Stimulated activated CD8-positive, alpha-beta memory T cell treated with anti-CD3 and anti-CD28 coated beads, Interleukin-4, amount 100 ng/mL, for 4 hours (primary cell): ENCODE data around the gene MSL1.

Source experiments
- DNase-seq, 2 donors: peaks; one replicate each; pipeline ENCODE4 v3.0.0-alpha.2; 2020; ENCODE audit warnings: low read depth in 2 of 2, low spot score in 1 of 2

The MSL1 gene

GRCh38 chr17:40173778-40174135 is 52.0 kb downstream of the MSL1 start:
- no peak for DNase-seq

GRCh38 chr17:40174514-40174913 is 52.7 kb downstream of the MSL1 start:
- no peak for DNase-seq

- no peak for DNase-seq
Measured at GRCh38 chr17:40175928-40176753, 54.4 kb downstream of the MSL1 start.

DNA sequence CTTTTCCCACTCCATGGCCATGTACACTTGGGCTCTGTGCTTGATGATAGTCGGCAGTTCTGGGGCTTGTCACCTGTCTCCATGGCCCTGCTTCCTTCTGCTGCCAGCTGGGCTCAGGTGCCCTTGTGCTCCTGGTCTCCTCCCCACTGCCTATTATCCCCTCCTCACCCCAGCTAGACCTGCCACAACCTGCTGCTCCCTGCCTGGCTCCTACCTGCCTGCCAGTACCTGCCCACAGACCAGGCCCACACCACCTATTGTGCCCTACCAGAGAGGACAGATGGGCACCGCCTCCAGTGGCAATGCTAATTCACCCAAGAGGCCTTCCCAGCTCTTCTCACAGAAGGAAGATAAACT is 55.0 kb downstream of the MSL1 start:
- no peak for DNase-seq

- DNase-seq: peak; percentile 80 to 82
Measured at GRCh38 chr17:40177275-40177874, 55.6 kb downstream of the MSL1 start, which contains the start of gene RAPGEFL1. Gene RAPGEFL1 (plus strand): TSS chr17:40177470. CDS start chr17:40177862, 392 bp downstream.

- DNase-seq: no peak
Measured at GRCh38 chr17:40178021-40178601, 56.3 kb downstream of the MSL1 start.

DNA sequence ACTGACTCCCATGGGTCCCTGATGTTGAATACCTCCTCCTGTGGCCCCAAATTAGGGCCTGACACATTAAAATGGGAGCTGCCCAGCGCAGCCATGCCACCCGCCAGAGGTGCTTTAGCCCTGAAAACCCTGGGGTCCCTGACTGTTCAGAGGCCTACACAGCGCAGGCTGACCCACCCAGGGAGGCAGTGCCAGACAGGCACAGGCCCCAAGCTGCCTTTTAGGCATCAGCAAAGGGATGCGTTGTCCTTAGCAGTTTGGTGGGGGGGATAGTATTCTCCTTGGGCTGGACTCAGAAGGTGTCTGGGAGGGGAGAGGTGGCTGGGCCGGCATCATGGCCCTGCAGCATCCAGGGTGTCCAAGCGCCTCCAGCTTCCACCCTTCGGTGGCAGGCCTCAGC is 56.9 kb downstream of the MSL1 start:
- no peak for DNase-seq

GRCh38 chr17:40179923-40180659 is 58.3 kb downstream of the MSL1 start:
- no peak for DNase-seq

- DNase-seq: no peak
Measured at GRCh38 chr17:40180694-40181093, 58.9 kb downstream of the MSL1 start.

DNA sequence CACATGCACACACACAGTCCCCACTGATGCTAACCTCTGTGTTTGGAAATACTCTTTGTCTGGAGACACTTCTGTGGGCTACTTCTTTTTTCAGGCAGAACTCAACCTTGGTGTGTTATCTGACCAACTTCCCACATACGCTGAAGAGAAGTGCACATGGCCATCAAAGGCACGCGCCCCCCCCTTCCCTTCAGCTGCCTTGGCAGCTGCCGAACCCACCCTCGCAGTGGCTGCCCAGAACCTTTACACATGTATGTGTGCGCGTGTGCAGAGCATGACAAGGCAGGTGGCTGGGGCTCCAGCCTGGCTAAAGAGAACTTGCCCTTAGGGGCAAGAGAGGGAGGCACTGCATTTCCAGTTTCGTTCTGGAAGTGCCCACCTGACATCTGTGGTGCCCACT is 59.4 kb downstream of the MSL1 start:
- DNase-seq: no peak

DNA sequence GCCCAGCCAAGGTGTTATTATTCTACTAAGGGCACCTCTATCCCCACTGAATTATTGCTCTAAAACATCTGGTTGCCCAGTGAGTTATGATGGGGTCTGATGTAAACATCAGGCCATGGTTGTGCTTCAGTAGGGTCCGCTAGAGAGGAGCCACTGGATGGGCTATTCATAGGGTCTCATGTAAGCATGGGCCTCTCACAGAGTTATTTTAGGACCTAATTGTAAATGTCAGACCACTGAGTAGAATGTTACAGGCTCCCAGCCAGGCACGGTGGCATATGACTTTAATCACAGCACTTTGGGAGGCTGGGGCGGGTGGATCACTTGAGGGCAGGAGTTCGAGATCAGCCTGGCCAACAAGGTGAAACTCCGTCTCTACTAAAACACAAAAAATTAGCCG is 60.8 kb downstream of the MSL1 start:
- DNase-seq: no peak
